ENCODE data around the gene STK24.

- TF ChIP-seq TAF1 (IDR thresholded peaks at IDR 0.05; ENCODE audit: low read depth) = no peak
- no peak for TF ChIP-seq TEAD4 (IDR thresholded peaks at IDR 0.05)
Measured at GRCh38 chr13:98581381-98581780, 4.5 kb upstream of the STK24 start.
